Prostate gland (tissue), 2 donors: ENCODE results near the gene MED12L. TPM values are rescaled to one million over a fixed set of nuclear protein-coding genes. Genes with fewer than 3 reads are reported as not detected.

Experiments used
- DNase-seq: peaks from one replicate; pipeline ENCODE4 v3.0.0-alpha.2; 2019; ENCODE audit warnings: low spot score
- H3K27ac ChIP-seq, 2 donors: fragments of 200-600 bp; sonication (generic); 2 replicates each; pipeline ENCODE4 v1.5.1; 2017 to 2019
- H3K27me3 ChIP-seq: fragments of 200-600 bp; sonication (generic); replicated peaks from 2 replicates; pipeline ENCODE4 v1.5.1; 2019; ENCODE audit not compliant: insufficient read depth
- H3K36me3 ChIP-seq, 2 donors: fragments of 200-600 bp; sonication (generic); 1 replicate in 1 of 2; 2 replicates in 1 of 2; pipeline versions ENCODE4 v1.5.1 to v1.8.1; 2017 to 2019
- H3K4me1 ChIP-seq: fragments of 200-600 bp; sonication (generic); replicated peaks from 2 replicates; pipeline ENCODE4 v1.5.1; 2019
- H3K4me3 ChIP-seq, 2 donors: fragments of 200-600 bp; sonication (generic); 2 replicates each; pipeline ENCODE4 v1.5.1; 2017 to 2019
- H3K9me3 ChIP-seq: fragments of 200-600 bp; sonication (generic); 2 replicates; pipeline ENCODE4 v1.5.1; 2017
- POLR2A ChIP-seq: fragments of 450-650 bp; IDR thresholded peaks from one replicate; pipeline ENCODE4 v1.6.1; 2016; ENCODE audit warnings: antibody characterized with exemption, mild to moderate bottlenecking
- POLR2AphosphoS5 ChIP-seq: sonication (generic); formaldehyde crosslinking; IDR thresholded peaks from one replicate; pipeline ENCODE4 v1.6.1; 2017; ENCODE audit warnings: antibody characterized with exemption
- WGBS: methylation state at CpG from one replicate; pipeline ENCODE4 v1.1.5; 2018; 5-methylcytosine and 5-hydroxymethylcytosine counted together
- intact Hi-C: fragments of 100-400 bp; cut with DNase I; formaldehyde crosslinking; loops from one replicate; pipeline ENCODE4 v1.14.2; 2022
- total RNA-seq, 2 donors: library from RNA; depleted of rRNA; stranded (reverse); fragments of >200 nt; gene quantifications; one replicate each; pipeline ENCODE4 v1.1.0, GENCODE V29; 2016
- TF ChIP-seq, protein P1 (sequence below), 4 experiments: fragments of 200-600 bp in 2 of 4; fragments of 450-650 bp in 2 of 4; sonication (generic) in 2 of 4; IDR thresholded peaks; 1 replicate in 3 of 4; 2 replicates in 1 of 4; pipeline ENCODE4 v1.5.1; 2016 to 2019; ENCODE audit warnings: antibody characterized with exemption in 4 of 4, mild to moderate bottlenecking in 2 of 4, moderate library complexity in 2 of 4

Gene MED12L
- total RNA-seq, 2 donors from 2014 or later: 3.6 to 4.3 TPM

GRCh38 chr3:151120409-151120808, 34.9 kb downstream of the MED12L start:
- H3K4me1 ChIP-seq: no peaks in the 10 kb centered on the region
- H3K27ac ChIP-seq: no peak overlapping the region
- WGBS: 81% methylated on average over 2 of the region's 2 CpGs
- no peak for TF ChIP-seq POLR2AphosphoS5
- TF ChIP-seq POLR2A: no peak
- TF ChIP-seq, protein P1, sequence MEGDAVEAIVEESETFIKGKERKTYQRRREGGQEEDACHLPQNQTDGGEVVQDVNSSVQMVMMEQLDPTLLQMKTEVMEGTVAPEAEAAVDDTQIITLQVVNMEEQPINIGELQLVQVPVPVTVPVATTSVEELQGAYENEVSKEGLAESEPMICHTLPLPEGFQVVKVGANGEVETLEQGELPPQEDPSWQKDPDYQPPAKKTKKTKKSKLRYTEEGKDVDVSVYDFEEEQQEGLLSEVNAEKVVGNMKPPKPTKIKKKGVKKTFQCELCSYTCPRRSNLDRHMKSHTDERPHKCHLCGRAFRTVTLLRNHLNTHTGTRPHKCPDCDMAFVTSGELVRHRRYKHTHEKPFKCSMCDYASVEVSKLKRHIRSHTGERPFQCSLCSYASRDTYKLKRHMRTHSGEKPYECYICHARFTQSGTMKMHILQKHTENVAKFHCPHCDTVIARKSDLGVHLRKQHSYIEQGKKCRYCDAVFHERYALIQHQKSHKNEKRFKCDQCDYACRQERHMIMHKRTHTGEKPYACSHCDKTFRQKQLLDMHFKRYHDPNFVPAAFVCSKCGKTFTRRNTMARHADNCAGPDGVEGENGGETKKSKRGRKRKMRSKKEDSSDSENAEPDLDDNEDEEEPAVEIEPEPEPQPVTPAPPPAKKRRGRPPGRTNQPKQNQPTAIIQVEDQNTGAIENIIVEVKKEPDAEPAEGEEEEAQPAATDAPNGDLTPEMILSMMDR (IDR thresholded peaks at IDR 0.05): no peak
- H3K9me3 ChIP-seq: no peaks in the 10 kb centered on the region
- no peaks in the 10 kb centered on the region for H3K27me3 ChIP-seq
- DNase-seq: no peak
- no peak overlapping the region for H3K4me3 ChIP-seq
- intact Hi-C loops: no loop called here
- H3K36me3 ChIP-seq: no peaks in the 10 kb centered on the region

- intact Hi-C loops: no loop called here
- no peak for TF ChIP-seq POLR2AphosphoS5
- TF ChIP-seq, protein P1 (IDR thresholded peaks at IDR 0.05): no peak
- no peak for TF ChIP-seq POLR2A
- no peak overlapping the region for H3K4me3 ChIP-seq
- DNase-seq: no peak
- H3K36me3 ChIP-seq: no peaks in the 10 kb centered on the region
- no peak overlapping the region for H3K27ac ChIP-seq
- H3K4me1 ChIP-seq: no peaks in the 10 kb centered on the region
- H3K9me3 ChIP-seq: no peaks in the 10 kb centered on the region
- no peaks in the 10 kb centered on the region for H3K27me3 ChIP-seq
- 67% methylated on average over 2 of the region's 2 CpGs for WGBS
Measured at GRCh38 chr3:151121016-151121415, 35.6 kb downstream of the MED12L start.

- no peak for DNase-seq
- no peaks in the 10 kb centered on the region for H3K36me3 ChIP-seq
- no peak overlapping the region for H3K4me3 ChIP-seq
- intact Hi-C loops: no loop called here
- H3K4me1 ChIP-seq: no peaks in the 10 kb centered on the region
- no peaks in the 10 kb centered on the region for H3K9me3 ChIP-seq
- H3K27me3 ChIP-seq: no peaks in the 10 kb centered on the region
- TF ChIP-seq, protein P1 (IDR thresholded peaks at IDR 0.05): no peak
- no peak for TF ChIP-seq POLR2AphosphoS5
- TF ChIP-seq POLR2A: no peak
- H3K27ac ChIP-seq: no peak overlapping the region
Measured at GRCh38 chr3:151123827-151124226, 38.4 kb downstream of the MED12L start.

GRCh38 chr3:151124476-151124875, 39.0 kb downstream of the MED12L start:
- H3K9me3 ChIP-seq: no peaks in the 10 kb centered on the region
- no peaks in the 10 kb centered on the region for H3K4me1 ChIP-seq
- TF ChIP-seq, protein P1 (IDR thresholded peaks at IDR 0.05): no peak
- peak; percentile 8 for TF ChIP-seq POLR2AphosphoS5
- no peak overlapping the region for H3K4me3 ChIP-seq
- intact Hi-C loops: no loop called here
- H3K36me3 ChIP-seq: no peaks in the 10 kb centered on the region
- H3K27me3 ChIP-seq: no peaks in the 10 kb centered on the region
- no peak for DNase-seq
- no peak overlapping the region for H3K27ac ChIP-seq
- WGBS: 59% methylated on average over 4 of the region's 4 CpGs

GRCh38 chr3:151130428-151130827, 45.0 kb downstream of the MED12L start:
- WGBS: 93% methylated on average over 8 of the region's 8 CpGs
- Histone ChIP-seq H3K4me1 (no peaks in the 10 kb centered on the region), H3K36me3 (no peaks in the 10 kb centered on the region), H3K4me3 (no peak overlapping the region), H3K9me3 (no peaks in the 10 kb centered on the region), H3K27me3 (no peaks in the 10 kb centered on the region), H3K27ac (no peak overlapping the region)
- TF ChIP-seq POLR2AphosphoS5: no peak
- TF ChIP-seq, protein P1 (IDR thresholded peaks at IDR 0.05): no peak
- no peak for DNase-seq
- intact Hi-C loops: no loop called here
